HG03280 (cell line): ENCODE data around the gene FBXO34.
A peak's percentile ranks its signal among the peaks of the same experiment; 100 is the strongest.

Experiments used
- ATAC-seq: cut with Tn5 transposase; IDR thresholded peaks from one replicate; pipeline ENCODE4 v1.9.1; 2021; ENCODE audit warnings: mild to moderate bottlenecking, moderate library complexity; ENCODE audit not compliant: unreplicated experiment

The FBXO34 gene, protein sequence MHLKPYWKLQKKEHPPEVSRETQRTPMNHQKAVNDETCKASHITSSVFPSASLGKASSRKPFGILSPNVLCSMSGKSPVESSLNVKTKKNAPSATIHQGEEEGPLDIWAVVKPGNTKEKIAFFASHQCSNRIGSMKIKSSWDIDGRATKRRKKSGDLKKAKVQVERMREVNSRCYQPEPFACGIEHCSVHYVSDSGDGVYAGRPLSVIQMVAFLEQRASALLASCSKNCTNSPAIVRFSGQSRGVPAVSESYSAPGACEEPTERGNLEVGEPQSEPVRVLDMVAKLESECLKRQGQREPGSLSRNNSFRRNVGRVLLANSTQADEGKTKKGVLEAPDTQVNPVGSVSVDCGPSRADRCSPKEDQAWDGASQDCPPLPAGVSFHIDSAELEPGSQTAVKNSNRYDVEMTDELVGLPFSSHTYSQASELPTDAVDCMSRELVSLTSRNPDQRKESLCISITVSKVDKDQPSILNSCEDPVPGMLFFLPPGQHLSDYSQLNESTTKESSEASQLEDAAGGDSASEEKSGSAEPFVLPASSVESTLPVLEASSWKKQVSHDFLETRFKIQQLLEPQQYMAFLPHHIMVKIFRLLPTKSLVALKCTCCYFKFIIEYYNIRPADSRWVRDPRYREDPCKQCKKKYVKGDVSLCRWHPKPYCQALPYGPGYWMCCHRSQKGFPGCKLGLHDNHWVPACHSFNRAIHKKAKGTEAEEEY

DNA sequence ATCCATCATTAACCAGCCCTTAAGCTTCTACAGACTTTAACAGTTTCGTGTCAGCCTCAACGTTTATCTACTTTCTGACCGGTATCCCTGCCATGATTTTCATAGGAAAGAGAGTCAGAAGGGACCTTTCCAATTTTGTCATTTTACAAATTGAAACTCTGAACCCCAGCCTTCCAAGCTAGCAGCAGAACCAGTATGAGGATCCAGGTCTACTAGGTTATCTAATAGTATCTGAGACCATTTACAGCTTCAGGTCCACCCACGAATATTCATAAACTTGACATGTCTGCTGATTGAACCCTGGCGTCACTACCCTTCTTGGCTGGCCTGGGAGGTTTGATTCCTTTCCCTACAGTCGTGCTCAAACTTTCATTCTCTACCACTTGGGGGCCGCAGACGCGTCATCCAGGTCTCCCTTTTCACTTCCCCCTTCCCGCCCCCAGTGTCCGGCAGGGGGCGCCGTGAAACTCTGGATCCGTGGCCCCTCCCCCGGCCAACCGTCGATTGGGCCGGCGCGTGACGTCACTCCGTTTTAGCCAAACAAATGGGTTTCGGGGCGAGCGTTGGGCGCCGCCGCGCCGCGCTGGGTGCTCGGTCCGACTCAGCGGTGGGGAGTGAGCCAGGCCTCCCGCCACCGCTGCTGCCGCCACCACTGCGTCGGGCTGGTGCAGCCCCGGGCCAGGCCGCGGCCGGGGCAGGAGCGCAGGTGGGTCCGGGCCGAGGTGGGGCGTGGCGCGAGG lies at the start of gene FBXO34:
Gene FBXO34 (plus strand): TSS at position 590 of the 740 bp plus-strand sequence. CDS start 78,970 bp downstream, outside the sequence.
- ATAC-seq, result peak; percentile 87

DNA sequence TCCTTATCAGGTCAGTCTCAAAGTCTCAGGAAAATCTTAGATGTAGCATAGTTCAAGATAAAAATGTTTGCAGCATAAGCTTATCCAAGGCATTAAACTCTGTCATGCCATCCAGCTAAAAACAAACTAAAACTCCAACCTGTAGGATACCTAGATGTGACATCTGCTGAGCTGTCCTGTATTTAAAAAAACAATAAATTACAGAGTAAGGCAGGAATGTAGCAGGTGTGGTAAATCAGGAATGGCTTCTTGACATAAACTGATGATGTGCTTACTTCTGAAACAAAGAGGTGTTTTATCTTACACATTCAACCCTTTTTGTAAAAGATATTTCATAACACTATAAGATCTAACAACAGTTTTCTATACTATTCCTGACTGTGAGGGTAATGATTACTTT lies 49.3 kb upstream of the FBXO34 start:
- ATAC-seq, result no peak

DNA sequence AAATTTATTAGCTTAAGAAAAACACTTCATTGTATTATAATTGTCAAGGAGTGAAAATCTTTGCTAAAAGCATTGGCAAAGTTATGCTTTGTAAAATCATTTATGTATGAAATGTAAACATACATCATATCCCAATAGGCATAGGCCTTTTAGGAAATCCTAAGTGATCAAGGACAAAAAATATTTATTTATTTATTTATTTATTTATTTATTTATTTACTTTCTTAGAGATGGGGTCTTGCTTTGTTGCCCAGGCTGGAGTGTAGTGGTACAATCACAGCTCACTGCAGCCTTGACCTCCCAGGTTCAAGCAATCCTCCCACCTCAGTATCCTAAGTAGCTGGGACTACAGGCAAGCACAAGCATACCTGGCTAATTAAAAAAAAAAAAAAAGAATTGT lies 47.9 kb upstream of the FBXO34 start:
- ATAC-seq, result no peak

- no peak for ATAC-seq
Measured at GRCh38 chr14:55228261-55228660, 43.0 kb upstream of the FBXO34 start.

DNA sequence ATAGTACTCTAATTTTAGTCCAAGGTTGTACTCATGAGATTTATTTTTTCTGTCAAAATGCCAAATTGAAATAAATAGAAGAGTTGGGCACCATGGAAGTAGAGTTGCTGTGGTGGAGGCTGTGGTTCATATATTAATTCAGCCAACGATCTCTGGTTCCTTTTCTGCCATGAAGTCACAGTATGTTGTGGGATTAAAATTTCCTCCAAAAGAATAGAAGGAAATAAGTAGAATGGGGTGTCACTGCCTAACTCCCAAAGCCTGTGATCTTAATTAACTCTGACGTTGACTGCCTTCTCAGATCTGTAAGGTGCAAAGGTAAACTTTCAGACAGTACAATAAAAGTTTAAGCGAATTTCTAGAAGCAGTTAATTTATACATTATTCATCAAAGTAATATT lies 37.6 kb upstream of the FBXO34 start:
- no peak for ATAC-seq

- no peak for ATAC-seq
Measured at GRCh38 chr14:55238019-55238680, 33.1 kb upstream of the FBXO34 start.

DNA sequence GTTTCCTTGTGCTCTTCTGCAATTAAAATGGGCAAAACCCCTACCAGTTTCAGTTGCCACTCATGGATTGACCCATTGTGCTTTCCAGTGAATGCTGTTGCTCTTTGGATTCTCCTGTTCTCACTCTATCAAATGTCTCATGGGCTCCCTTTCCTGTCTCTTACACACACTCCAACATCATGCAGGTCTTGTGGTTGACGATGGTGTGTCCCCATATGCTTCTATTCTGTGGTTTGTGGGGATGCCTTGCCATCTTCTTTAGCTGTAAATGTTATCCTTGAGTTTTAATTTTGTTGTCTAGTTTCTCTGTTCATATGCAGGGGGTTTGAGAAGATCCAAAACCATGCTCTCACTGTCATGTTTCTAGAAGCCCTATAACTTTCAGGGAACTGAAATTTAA lies 31.9 kb upstream of the FBXO34 start:
- ATAC-seq, result no peak

GRCh38 chr14:55240526-55241178 lies 30.6 kb upstream of the FBXO34 start:
- no peak for ATAC-seq

GRCh38 chr14:55241673-55242072 lies 29.5 kb upstream of the FBXO34 start:
- no peak for ATAC-seq

DNA sequence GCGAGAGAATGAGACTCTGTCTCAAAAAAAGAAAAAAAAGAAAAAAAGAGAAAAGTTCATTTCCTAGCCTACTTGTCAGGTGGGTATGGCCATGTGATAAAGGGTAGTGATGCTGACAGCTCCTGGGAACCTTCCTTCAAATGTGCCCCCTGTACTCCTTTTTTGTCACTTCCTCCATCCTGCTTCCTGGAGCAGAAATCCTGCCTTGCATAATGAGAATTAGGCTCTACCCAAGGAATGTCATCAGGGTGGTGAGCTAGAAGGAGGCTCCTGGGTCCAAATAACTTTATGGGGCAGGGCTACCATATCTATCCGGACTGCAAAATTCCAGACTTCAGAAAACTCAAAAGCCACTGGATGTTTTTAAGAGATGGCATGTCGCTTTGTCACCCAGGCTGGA lies 27.8 kb upstream of the FBXO34 start:
- ATAC-seq, result no peak

GRCh38 chr14:55243813-55244212 lies 27.4 kb upstream of the FBXO34 start:
- ATAC-seq, result no peak

DNA sequence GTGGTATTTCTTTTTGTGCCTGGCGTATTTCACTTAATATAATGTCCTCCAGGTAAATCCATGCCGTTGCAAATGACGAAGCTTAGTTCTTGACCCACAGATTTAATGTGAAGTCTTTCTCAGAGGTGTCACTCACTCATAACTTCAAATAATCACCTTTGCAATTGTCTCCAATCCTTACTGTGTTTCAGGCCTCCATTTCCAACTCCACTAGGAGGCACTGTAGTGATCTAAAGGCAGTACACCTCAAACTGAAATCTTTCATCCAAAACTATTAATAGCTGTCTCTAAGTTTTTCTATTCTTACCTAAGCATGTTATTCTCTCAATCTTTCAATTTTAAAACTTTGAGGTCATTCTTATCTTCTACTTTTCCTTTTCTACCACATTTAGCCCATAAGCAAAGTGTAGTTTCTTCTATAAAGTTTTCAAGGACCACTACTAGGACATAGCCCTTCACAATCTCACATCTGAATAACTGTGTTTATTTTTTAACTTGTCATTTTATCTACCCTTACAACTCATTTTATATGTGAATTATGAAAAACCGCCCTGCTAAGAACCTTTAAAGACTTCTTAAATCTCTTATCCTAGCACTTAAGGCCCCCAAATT lies 25.5 kb upstream of the FBXO34 start:
- ATAC-seq, result no peak

GRCh38 chr14:55248411-55248810 lies 22.8 kb upstream of the FBXO34 start:
- ATAC-seq, result no peak

GRCh38 chr14:55249423-55249822 lies 21.8 kb upstream of the FBXO34 start:
- ATAC-seq, result no peak

- no peak for ATAC-seq
Measured at GRCh38 chr14:55253276-55253675, 17.9 kb upstream of the FBXO34 start.

GRCh38 chr14:55254581-55254980 lies 16.6 kb upstream of the FBXO34 start:
- no peak for ATAC-seq

DNA sequence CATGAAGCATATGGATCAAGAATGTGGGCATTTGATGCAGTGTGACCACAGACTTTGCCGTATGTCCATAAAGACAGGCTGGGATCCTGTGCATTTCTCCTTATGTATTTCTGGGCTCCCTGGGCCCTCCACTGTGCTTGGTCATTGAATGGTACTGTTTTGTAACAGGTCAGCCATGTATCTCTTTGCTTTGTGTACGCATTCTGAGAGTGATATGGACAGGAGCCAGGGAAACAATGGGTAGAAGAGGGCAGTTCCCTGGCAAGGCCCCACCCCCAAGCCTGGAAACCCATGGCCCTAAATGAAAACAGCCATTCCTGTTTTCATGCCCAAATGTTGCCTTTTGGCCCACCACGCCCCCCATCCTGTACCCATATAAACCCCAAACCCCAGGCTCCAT lies 15.2 kb upstream of the FBXO34 start:
- ATAC-seq, result no peak

- ATAC-seq, result no peak
Measured at GRCh38 chr14:55256586-55256985, 14.6 kb upstream of the FBXO34 start.

DNA sequence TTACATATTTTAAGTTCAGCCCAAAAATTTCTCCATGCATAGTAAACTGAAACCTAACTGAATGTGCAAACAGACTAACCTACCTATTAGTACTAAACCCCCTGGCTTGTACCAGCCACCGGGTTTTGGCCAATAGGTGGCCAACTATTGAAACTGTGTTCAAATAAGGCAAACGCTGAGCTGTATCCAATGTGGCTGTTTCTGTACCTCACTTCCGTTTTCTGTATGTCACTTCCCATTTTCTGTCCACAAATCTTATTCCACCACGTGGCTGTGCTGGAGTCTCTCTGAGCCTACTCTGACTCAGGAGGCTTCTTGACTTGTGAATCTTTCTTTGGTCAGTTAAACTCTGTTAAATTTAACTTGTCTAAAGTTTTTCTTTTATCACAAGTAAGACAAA lies 6.0 kb upstream of the FBXO34 start:
- no peak for ATAC-seq

GRCh38 chr14:55267820-55268219 lies 3.4 kb upstream of the FBXO34 start:
- no peak for ATAC-seq
